HG02623 (cell line): ENCODE measurements around the gene ASRGL1.

ENCODE experiments used
- ATAC-seq: cut with Tn5 transposase; IDR thresholded peaks from one replicate; pipeline ENCODE4 v1.9.1; 2021; ENCODE audit warnings: moderate library complexity; ENCODE audit not compliant: unreplicated experiment

Gene ASRGL1

GRCh38 chr11:62392506-62392905 lies 55.3 kb downstream of the ASRGL1 start:
- no peak for ATAC-seq

GRCh38 chr11:62393061-62393611 lies 55.9 kb downstream of the ASRGL1 start:
- ATAC-seq, result no peak

- ATAC-seq, result no peak
Observed at GRCh38 chr11:62393735-62394134, 56.5 kb downstream of the ASRGL1 start.

- no peak for ATAC-seq
Observed at GRCh38 chr11:62394825-62395538, 57.7 kb downstream of the ASRGL1 start.

GRCh38 chr11:62395885-62396551 lies 58.8 kb downstream of the ASRGL1 start:
- ATAC-seq, result no peak

GRCh38 chr11:62398011-62398994 lies 61.1 kb downstream of the ASRGL1 start:
- ATAC-seq, result no peak

GRCh38 chr11:62399172-62399877 lies 62.1 kb downstream of the ASRGL1 start:
- ATAC-seq, result no peak

GRCh38 chr11:62399878-62400266 lies 62.6 kb downstream of the ASRGL1 start:
- no peak for ATAC-seq

GRCh38 chr11:62400281-62400680 lies 63.0 kb downstream of the ASRGL1 start:
- no peak for ATAC-seq

- no peak for ATAC-seq
Observed at GRCh38 chr11:62400760-62401159, 63.5 kb downstream of the ASRGL1 start.

GRCh38 chr11:62401356-62401755 lies 64.1 kb downstream of the ASRGL1 start:
- ATAC-seq, result no peak

- no peak for ATAC-seq
Observed at GRCh38 chr11:62401811-62402210, 64.6 kb downstream of the ASRGL1 start.

- no peak for ATAC-seq
Observed at GRCh38 chr11:62402226-62402959, 65.1 kb downstream of the ASRGL1 start.

- ATAC-seq, result no peak
Observed at GRCh38 chr11:62402960-62403730, 65.9 kb downstream of the ASRGL1 start.

GRCh38 chr11:62404435-62404834 lies 67.2 kb downstream of the ASRGL1 start:
- no peak for ATAC-seq

GRCh38 chr11:62404901-62405300 lies 67.7 kb downstream of the ASRGL1 start:
- ATAC-seq, result no peak

- no peak for ATAC-seq
Observed at GRCh38 chr11:62406034-62406433, 68.8 kb downstream of the ASRGL1 start.

GRCh38 chr11:62409831-62410230 lies 72.6 kb downstream of the ASRGL1 start:
- ATAC-seq, result no peak

- ATAC-seq, result no peak
Observed at GRCh38 chr11:62410972-62411371, 73.7 kb downstream of the ASRGL1 start.
